Panc1 (cell line): ENCODE results near the gene HTRA2. TPM values are rescaled to one million over a fixed set of nuclear protein-coding genes. Genes with fewer than 3 reads are reported as not detected.
A peak's percentile ranks its signal among the peaks of the same experiment; 100 is the strongest.

ENCODE experiments used
- ATAC-seq: fragments of 200-7000 bp; cut with Tn5 transposase; 2 replicates; pipeline ENCODE4 v1.9.1; 2020; ENCODE audit warnings: mild to moderate bottlenecking, moderate library complexity
- BruUV-seq: library from RNA; stranded (reverse); fragments of 400-500 nt; replicated peaks from 2 replicates; lab custom pipeline; 2021; lab: Mats Ljungman, UMichigan
- CTCF ChIA-PET: fragments of 300-600 bp; sonication (Branson Sonifier 250); formaldehyde crosslinking; loops from one replicate; lab custom pipeline; 2022; ENCODE audit warnings: antibody characterized with exemption; lab: Charles Lee
- POLR2A ChIA-PET: fragments of 300-600 bp; sonication (Branson Sonifier 250); formaldehyde crosslinking; loops from one replicate; lab custom pipeline; 2022; ENCODE audit warnings: antibody characterized with exemption; lab: Charles Lee
- DNase-seq: peaks from one replicate; pipeline ENCODE4 v3.0.0-alpha.2; 2010; ENCODE audit warnings: low read depth, low spot score
- H3K27ac ChIP-seq: 2 replicates; pipeline ENCODE4 v1.5.1; 2011; ENCODE audit warnings: mild to moderate bottlenecking, low read length, inconsistent platforms
- H3K27me3 ChIP-seq: fragments of 200-500 bp; sonication (Bioruptor generic); 2 replicates; pipeline ENCODE4 v1.6.0; 2014; ENCODE audit warnings: low read length, inconsistent platforms; ENCODE audit not compliant: control insufficient read depth, insufficient read depth
- H3K36me3 ChIP-seq: fragments of 200-500 bp; sonication (Bioruptor generic); 2 replicates; pipeline ENCODE4 v1.5.1; 2014; ENCODE audit warnings: inconsistent platforms, mild to moderate bottlenecking, low read length, moderate library complexity; ENCODE audit not compliant: control insufficient read depth, insufficient read depth
- H3K4me1 ChIP-seq: 2 replicates; pipeline ENCODE4 v1.5.1; 2011; ENCODE audit warnings: inconsistent platforms, mild to moderate bottlenecking, low read length, moderate library complexity; ENCODE audit not compliant: control insufficient read depth, insufficient read depth
- H3K4me3 ChIP-seq, 2 experiments: 2 replicates each; pipeline ENCODE4 v1.5.1; 2011 to 2012; ENCODE audit warnings: low read depth in 2 of 2, low read length in 2 of 2, mild to moderate bottlenecking in 2 of 2, inconsistent platforms in 1 of 2, moderate library complexity in 1 of 2
- H3K9me3 ChIP-seq: fragments of 200-500 bp; sonication (Bioruptor generic); 2 replicates; pipeline ENCODE4 v1.5.1; 2014; ENCODE audit warnings: low read depth, mild to moderate bottlenecking, inconsistent platforms, low read length, moderate library complexity; ENCODE audit not compliant: control insufficient read depth, insufficient read depth
- POLR2AphosphoS5 ChIP-seq: IDR thresholded peaks from 2 replicates; pipeline ENCODE4 v1.6.1; 2012; ENCODE audit warnings: mild to moderate bottlenecking, low read depth, low read length, moderate library complexity
- SIN3A ChIP-seq: IDR thresholded peaks from 2 replicates; pipeline ENCODE4 v1.6.1; 2012; ENCODE audit warnings: low read depth, mild to moderate bottlenecking, low read length, moderate library complexity, borderline replicate concordance; ENCODE audit not compliant: insufficient read depth
- TCF7L2 ChIP-seq: IDR thresholded peaks from 2 replicates; pipeline ENCODE4 v1.6.1; 2011; ENCODE audit warnings: mild to moderate bottlenecking, low read depth, low read length, inconsistent platforms
- in situ Hi-C: cut with HindIII; loops from 2 replicates; pipeline ENCODE4 v1.10.0; 2016; ENCODE audit warnings: low sequenced_read_pairs, low pct_unique_long_range_greater_than_20kb
- intact Hi-C: fragments of 100-400 bp; cut with micrococcal nuclease; formaldehyde crosslinking; loops from one replicate; pipeline ENCODE4 v1.10.0; 2022; ENCODE audit not compliant: unreplicated experiment
- total RNA-seq: library from RNA; stranded (reverse); gene quantifications from one replicate; pipeline ENCODE4 v1.2.1, GENCODE V29; 2021; ENCODE audit not compliant: unreplicated experiment
- TF ChIP-seq, protein P1 (sequence below), 2 experiments: IDR thresholded peaks; 2 replicates each; pipeline ENCODE4 v1.6.1; 2011 to 2012; ENCODE audit warnings: low read depth in 2 of 2, control low read depth in 1 of 2, low read length in 1 of 2, mild to moderate bottlenecking in 1 of 2, moderate library complexity in 1 of 2; ENCODE audit not compliant: insufficient read depth in 1 of 2
- TF ChIP-seq, protein P2 (sequence below): fragments of 450-650 bp; IDR thresholded peaks from 2 replicates; pipeline ENCODE4 v1.5.1; 2017; ENCODE audit warnings: mild to moderate bottlenecking

The HTRA2 gene
- total RNA-seq, 1 experiment from 2014 or later, result 21.2 TPM

- POLR2A ChIA-PET, result interaction anchor here (0.6 to 0.7 kb wide), 3 partner anchors 45 to 389 kb away, joined by 3 to 11 read pairs (median 6); partner anchors contain the start of gene AUP1
- TF ChIP-seq, protein P1, sequence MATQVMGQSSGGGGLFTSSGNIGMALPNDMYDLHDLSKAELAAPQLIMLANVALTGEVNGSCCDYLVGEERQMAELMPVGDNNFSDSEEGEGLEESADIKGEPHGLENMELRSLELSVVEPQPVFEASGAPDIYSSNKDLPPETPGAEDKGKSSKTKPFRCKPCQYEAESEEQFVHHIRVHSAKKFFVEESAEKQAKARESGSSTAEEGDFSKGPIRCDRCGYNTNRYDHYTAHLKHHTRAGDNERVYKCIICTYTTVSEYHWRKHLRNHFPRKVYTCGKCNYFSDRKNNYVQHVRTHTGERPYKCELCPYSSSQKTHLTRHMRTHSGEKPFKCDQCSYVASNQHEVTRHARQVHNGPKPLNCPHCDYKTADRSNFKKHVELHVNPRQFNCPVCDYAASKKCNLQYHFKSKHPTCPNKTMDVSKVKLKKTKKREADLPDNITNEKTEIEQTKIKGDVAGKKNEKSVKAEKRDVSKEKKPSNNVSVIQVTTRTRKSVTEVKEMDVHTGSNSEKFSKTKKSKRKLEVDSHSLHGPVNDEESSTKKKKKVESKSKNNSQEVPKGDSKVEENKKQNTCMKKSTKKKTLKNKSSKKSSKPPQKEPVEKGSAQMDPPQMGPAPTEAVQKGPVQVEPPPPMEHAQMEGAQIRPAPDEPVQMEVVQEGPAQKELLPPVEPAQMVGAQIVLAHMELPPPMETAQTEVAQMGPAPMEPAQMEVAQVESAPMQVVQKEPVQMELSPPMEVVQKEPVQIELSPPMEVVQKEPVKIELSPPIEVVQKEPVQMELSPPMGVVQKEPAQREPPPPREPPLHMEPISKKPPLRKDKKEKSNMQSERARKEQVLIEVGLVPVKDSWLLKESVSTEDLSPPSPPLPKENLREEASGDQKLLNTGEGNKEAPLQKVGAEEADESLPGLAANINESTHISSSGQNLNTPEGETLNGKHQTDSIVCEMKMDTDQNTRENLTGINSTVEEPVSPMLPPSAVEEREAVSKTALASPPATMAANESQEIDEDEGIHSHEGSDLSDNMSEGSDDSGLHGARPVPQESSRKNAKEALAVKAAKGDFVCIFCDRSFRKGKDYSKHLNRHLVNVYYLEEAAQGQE (IDR thresholded peaks at IDR 0.05; ENCODE audit: insufficient read depth in 1 of 2, low read depth in 2 of 2, low read length in 1 of 2), result no peak
- TF ChIP-seq, protein P2, sequence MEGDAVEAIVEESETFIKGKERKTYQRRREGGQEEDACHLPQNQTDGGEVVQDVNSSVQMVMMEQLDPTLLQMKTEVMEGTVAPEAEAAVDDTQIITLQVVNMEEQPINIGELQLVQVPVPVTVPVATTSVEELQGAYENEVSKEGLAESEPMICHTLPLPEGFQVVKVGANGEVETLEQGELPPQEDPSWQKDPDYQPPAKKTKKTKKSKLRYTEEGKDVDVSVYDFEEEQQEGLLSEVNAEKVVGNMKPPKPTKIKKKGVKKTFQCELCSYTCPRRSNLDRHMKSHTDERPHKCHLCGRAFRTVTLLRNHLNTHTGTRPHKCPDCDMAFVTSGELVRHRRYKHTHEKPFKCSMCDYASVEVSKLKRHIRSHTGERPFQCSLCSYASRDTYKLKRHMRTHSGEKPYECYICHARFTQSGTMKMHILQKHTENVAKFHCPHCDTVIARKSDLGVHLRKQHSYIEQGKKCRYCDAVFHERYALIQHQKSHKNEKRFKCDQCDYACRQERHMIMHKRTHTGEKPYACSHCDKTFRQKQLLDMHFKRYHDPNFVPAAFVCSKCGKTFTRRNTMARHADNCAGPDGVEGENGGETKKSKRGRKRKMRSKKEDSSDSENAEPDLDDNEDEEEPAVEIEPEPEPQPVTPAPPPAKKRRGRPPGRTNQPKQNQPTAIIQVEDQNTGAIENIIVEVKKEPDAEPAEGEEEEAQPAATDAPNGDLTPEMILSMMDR, result no peak
- no peak for TF ChIP-seq POLR2AphosphoS5
- TF ChIP-seq SIN3A, result no peak
- no peak for TF ChIP-seq TCF7L2
- no peaks in the 10 kb centered on the region for H3K4me1 ChIP-seq
- in situ Hi-C loops (no loop called here), intact Hi-C loops (no loop called here)
- CTCF ChIA-PET, result no interaction called here
- no peak overlapping the region for H3K4me3 ChIP-seq
- no peaks in the 10 kb centered on the region for H3K36me3 ChIP-seq
- H3K27me3 ChIP-seq, result no peaks in the 10 kb centered on the region
- BruUV-seq, result no TSS peak
- ATAC-seq (peak; percentile 45; the same call in 1 of the 2 replicates), DNase-seq (no peak)
- H3K9me3 ChIP-seq, result no peaks in the 10 kb centered on the region
- H3K27ac ChIP-seq, result no peak overlapping the region
Observed at GRCh38 chr2:74573747-74574562, 44.2 kb downstream of the HTRA2 start.

DNA sequence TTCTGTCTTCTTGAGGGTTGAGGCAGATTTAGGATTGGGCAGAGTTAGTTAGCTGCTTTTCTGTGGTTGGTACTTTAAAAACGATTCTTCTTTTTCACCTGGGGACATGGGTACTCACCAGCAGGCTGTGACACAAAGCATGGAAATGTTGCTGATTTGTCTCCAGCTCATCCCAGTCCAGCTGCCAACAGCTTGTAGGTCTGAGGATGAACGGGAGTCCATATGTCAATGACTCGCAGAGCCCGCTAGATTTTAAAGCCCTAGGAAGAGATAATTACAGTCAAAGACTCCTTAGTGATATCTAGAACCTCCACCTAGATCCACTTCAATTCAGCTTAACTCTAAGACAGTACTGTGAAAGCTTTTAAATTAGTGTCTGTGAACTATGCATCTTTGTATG lies 45.6 kb downstream of the HTRA2 start:
- Histone ChIP-seq H3K36me3 (no peaks in the 10 kb centered on the region), H3K27ac (no peak overlapping the region), H3K9me3 (no peaks in the 10 kb centered on the region), H3K4me1 (no peaks in the 10 kb centered on the region), H3K27me3 (no peaks in the 10 kb centered on the region), H3K4me3 (no peak overlapping the region)
- DNase-seq (no peak), ATAC-seq (no peak)
- TF ChIP-seq, protein P2, result no peak
- no peak for TF ChIP-seq POLR2AphosphoS5
- TF ChIP-seq, protein P1 (IDR thresholded peaks at IDR 0.05; ENCODE audit: insufficient read depth in 1 of 2, low read depth in 2 of 2, low read length in 1 of 2), result no peak
- TF ChIP-seq TCF7L2, result no peak
- TF ChIP-seq SIN3A, result no peak
- ChIA-PET CTCF (no interaction called here), POLR2A (interaction anchor here (0.6 kb wide), 1 partner anchor 36 kb away, joined by 3 read pairs; no protein-coding TSS in a partner anchor)
- no TSS peak for BruUV-seq
- in situ Hi-C loops (no loop called here), intact Hi-C loops (no loop called here)
